Activated CD4-positive, alpha-beta T cell treated with anti-CD3 and anti-CD28 coated beads for 1 hour (primary cell): ENCODE measurements around the gene WASF3.

Experiments used
- DNase-seq: peaks from one replicate; pipeline ENCODE4 v3.0.0-alpha.2; 2020

The WASF3 gene

GRCh38 chr13:26548205-26548765 is 9.2 kb upstream of the WASF3 start:
- DNase-seq = no peak

- DNase-seq = no peak
Measured at GRCh38 chr13:26549713-26550112, 7.8 kb upstream of the WASF3 start.

DNA sequence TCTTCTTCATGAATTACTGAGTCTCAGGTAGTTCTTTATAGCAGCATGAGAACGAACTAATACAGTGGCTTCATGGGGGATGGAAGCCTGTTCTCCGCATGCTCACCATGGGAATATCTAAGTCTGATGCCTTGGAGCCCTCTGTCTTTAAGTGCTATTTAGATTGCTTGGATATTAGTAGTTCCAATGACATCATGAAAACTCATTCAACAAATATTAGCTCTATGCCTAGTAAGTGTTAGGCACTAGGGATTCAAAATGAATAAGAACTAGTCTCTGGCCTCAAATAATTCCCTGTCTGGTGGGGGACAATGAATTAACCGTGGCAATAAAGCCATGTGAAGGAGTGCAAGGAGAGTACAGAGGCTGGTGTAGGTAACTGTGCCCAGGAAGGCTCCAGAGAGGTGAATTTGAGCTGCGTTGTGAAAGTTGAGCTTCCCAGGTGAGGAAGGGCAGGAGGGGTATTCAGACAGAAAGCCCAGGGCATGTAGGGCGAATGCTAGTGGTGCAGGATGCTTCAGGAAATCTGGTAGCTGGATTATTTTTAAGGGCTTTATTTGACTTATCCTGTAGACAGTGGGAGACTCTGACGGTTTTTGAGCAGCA is 6.1 kb upstream of the WASF3 start:
- no peak for DNase-seq

DNA sequence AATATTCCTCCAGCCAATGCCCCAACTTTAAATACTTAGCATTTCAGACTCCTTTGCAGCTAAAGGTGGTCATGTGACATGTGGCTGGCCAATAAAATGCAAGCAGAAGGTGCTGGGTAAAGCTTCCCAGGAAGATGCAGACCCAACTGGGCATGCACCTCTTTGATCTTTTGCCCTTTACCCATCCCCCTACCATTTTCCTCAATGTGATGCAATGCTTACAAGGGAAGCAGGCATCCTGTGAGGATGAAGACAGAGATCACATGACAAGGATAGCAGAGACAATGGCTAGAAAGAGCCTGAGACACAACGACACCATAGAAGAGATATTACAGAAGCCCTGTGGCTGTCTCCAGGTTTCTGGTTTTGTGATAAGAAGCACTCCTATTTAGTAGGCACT is 2.1 kb upstream of the WASF3 start:
- no peak for DNase-seq

DNA sequence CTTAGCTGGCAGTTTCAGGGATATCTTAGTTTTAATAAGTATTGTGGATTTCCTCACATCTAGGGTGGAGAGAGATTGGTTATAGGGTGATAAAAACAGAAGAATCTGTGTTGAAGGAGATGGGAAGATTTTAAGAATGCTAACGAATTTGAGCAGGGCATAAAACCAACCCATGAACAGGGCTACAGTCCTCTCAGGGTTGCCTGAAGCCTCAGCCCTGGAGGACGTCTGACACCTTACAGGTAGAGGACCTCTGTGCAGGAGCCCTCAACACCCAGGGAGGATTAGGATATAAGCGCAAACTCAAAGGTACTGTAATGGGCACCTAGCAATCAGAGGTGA is 461 bp upstream of the WASF3 start:
- no peak for DNase-seq

- no peak for DNase-seq
Measured at GRCh38 chr13:26558074-26558805, 757 bp downstream of the WASF3 start.

DNA sequence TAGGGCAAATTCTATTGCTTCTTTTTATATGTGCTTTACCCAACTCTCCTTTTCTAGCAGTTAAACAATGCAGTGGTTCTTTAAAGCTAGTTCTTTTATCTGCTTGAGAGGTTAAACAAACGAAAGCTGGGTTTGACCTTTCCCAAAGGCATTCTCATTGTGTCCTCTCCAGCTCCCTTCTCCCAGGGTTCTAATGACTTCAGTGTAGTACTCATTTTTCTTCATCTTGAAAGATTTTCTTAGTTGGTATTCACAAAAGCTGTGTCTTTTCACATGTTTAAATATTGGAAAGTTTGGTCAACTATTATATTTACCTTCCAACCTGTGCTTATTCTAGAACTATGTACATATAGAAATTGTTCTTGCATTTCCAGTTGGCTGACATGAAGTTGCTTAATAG is 1.5 kb downstream of the WASF3 start:
- DNase-seq = no peak

DNA sequence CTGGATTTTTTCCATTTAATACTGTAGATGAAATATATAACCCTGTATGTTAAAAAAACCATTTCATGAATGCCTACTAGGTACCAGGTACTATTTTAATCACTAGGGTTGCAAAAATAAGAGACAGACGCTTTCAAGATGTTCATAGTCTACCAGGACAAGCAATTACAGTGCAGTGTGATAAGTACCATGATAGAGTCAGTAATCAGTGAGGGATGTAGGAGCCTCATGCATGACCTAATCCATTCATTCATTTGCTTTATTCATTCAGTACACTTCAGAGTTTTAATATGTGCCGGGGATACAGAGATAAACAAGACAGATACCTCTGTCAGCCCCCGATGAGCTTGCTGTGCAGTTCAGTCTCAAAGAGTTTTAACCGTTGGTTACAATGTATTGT is 3.0 kb downstream of the WASF3 start:
- DNase-seq = no peak

GRCh38 chr13:26561067-26561466 is 3.6 kb downstream of the WASF3 start:
- DNase-seq = no peak

GRCh38 chr13:26561651-26562511 is 4.4 kb downstream of the WASF3 start:
- DNase-seq = no peak

- DNase-seq = no peak
Measured at GRCh38 chr13:26562512-26562890, 5.0 kb downstream of the WASF3 start.

DNA sequence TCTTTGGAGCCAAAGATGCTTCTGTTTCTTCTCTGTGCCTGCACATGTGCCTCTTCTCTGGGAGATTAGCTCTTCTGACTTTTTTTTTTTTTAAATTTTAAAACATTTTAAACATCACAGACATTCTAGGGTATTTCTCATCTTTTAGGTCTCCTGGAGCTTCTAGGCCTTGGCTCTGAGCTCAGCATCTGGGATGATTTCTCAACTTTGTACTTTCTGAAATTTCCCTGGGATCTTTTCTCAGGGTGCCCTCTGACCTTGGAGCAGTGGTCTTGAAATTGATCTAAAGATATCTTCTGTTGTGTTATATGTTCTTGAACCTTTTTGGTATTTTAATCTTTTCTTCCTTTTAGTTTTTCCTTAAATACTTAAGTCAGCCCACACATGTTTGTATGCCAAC is 6.2 kb downstream of the WASF3 start:
- no peak for DNase-seq

DNA sequence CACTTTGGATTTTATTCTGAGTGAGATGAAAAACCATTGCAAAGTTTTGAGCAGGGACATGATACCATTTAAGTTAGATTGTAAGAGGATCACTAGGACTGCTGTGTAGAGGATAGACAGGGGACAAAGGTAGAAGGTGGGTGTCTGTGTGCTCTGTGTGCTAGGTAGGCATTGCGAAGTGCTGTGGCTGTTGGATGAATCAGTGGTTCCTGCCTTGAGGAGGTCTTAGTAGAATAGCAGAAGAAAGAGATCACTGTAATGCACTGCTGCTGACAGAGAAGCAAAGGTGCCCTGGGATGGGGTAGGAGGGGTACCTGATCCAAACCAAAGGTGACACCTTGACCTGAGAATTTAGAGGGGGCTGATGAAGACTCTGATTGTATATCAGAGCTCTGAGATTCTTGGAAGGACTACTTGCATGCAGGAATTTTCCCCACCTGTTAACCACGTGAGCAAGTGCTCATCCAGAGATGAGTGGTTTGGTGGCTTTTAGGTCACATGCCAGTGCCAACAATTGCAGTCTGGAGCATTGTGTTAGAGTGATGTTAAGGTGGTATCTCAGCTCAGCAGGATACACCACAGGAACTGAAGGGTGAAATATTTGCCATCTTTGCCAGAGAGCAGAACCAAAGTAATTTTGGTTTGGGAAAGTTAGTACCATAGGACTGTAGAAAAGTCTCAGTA is 10.8 kb downstream of the WASF3 start:
- DNase-seq = no peak

- DNase-seq = no peak
Measured at GRCh38 chr13:26571518-26571917, 14.0 kb downstream of the WASF3 start.

DNA sequence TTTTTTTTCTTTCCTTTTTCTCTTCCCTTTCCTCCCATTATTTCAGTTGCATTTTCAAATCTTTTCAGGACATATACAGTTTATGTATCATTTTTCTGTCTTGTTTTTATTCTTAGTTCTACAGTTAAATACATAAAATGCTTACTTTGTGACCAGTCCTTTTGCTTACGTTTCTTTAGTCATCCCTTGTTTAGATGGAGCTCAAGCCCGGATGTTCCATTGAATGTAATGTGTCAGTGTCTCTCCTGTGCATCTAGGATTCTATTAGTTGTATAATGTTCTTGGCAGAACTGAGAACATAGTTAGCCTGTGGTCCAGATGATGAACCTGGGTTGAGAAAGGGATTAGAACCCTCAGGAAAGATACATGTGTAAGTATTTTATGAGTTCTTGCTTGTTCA is 17.8 kb downstream of the WASF3 start:
- DNase-seq = no peak

- DNase-seq = no peak
Measured at GRCh38 chr13:26579580-26579979, 22.1 kb downstream of the WASF3 start.

DNA sequence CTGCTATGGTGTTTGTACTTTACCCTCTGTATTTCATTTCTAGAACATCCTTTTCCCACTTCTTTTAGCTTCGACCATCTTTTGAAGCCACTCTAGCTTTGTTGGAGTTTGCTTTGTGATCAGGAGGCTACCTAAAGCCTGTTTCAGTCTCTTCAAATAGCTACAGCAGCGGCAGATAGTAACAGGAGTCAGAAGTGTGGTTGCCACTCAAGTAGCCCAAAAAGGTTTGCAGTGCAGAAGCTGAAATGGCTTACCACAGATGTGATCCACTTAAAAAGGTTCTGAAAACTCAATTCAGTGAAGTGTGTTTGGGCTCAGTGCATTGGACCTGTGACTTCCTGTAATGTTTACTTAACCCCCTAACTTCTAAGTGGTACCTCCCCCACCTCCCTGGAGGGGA is 26.2 kb downstream of the WASF3 start:
- DNase-seq = no peak

- DNase-seq = no peak
Measured at GRCh38 chr13:26584713-26585112, 27.2 kb downstream of the WASF3 start.

- no peak for DNase-seq
Measured at GRCh38 chr13:26585136-26585535, 27.7 kb downstream of the WASF3 start.

DNA sequence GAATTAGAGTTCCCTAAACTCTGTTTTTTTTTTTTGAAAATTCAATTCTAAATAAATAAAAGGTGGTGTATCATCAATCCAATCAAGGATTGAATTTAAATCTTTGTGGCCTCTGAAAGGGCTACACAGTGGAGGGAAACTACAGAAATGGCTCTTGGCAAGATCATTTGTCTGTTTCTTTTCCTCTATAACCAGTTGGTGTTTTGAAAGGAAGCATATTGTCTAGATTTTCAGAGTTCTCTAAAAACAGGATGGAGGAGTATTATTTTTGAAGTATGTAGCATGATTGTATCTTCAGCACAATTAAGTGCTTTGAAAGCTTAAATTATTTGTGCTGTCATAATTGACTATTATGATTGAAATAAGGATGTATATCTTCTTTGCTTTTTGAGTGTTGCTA is 29.8 kb downstream of the WASF3 start:
- DNase-seq = no peak

DNA sequence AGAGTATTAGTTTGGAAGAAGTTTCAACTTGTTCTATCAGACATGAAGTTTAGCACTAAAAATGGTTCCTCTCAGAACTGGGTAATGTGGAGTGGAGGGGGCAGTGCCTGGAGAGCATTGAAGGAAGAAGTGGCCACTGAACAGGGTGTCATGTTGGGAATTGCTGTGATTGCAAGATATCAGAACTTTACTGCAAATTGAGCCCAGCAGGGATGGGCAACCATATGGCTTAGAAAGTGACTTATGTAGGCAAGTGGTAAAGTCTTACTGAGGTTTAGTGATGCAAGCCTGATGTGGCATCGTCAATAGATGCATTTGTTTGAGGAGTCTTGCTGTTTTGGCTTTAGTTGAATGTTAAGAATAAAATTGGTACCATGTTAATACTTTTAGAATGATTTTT is 31.7 kb downstream of the WASF3 start:
- no peak for DNase-seq

DNA sequence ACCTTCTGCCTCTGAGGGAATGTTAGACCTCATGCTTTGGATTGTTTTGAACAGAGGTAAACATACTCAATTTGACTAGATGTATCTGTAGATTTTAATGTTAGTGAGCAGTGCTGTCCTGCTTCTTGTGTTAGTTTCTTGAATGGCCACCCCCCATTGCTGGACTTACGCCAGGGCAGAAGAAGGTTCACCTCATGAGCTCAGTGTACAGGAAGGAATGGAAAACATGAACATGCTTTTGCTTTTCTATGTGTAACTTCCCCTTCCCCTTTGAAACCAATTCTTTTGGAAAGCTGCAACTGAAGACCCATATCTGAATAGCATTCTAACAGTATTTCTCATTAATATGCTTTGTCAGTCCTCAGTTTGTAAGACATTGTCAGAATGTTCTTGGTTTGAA is 32.3 kb downstream of the WASF3 start:
- DNase-seq = no peak

GRCh38 chr13:26590379-26590778 is 32.9 kb downstream of the WASF3 start:
- no peak for DNase-seq
